ENCODE measurements around the gene GRM1.
"Not testable (repeated sequence)": the region's sequence is repeated elsewhere in the genome, so short reads cannot be mapped to it uniquely, and the experiment has no call there.

The GRM1 gene

GRCh38 chr6:146194434-146194833, 165.6 kb downstream of the GRM1 start:
- DNase-seq: no peak

DNA sequence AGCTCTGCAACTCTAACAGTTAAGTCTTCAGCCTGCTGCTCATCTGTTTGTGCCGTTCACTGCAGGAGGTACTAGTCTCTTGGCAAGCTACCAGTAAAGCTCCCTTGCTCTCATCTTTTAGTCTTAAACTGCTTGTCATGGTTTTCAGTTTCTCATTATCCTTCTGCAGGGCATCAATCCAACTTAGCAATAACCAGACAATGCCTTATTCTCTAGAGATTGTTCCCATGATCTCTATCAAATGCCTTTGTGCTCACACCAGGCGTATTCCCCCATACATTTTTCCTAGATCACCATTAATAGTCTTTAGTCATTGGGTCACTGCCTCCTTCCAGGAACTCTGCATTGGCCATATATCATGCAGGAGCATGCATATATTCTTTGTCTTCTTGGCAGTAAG, 171.3 kb downstream of the GRM1 start:
- DNase-seq: no peak

- no peak for DNase-seq
Measured at GRCh38 chr6:146202570-146202969, 173.7 kb downstream of the GRM1 start.

- DNase-seq: no peak
Measured at GRCh38 chr6:146209942-146210341, 181.1 kb downstream of the GRM1 start.

GRCh38 chr6:146210406-146211083, 181.7 kb downstream of the GRM1 start:
- no peak for DNase-seq

DNA sequence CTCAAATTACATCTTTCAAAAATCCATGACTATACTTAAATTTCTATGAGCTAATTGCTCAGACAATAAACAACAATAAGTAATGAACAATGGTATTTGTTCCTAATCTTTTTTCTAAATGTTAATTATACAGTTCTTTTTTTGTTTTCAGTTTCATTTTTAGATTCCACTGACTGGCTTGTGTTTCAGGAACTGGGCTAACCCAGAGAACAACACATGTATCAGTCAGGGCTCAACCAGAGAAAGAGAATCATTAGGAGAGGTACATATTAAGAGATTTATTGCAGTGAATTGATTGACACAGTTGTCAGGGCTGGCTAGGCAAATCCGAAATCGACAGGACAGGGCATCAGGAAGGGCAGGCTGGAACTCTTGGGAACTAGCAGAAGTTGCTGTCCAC, 182.8 kb downstream of the GRM1 start:
- DNase-seq: peak; percentile 46

- DNase-seq: no peak
Measured at GRCh38 chr6:146212781-146213180, 183.9 kb downstream of the GRM1 start.

DNA sequence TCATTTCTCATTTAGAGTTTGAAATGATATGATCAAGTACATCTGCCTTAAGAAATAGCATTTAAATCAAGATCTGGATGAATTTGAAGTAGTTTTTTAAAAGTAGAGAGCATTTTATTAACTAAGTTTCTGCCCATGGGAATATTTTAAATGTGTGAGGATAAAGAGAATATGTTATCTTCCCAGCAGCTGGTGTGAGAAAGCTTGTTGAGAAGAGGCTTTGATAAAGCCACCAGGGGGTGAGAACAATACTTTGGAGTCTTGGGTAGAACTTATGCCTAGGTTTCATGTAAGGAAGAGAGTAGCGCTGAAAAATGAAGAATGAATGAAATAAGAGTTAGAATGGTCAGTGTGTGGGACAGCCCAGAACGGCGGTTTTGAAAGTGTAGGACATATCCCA, 190.2 kb downstream of the GRM1 start:
- DNase-seq: no peak

- DNase-seq: no peak
Measured at GRCh38 chr6:146224449-146224848, 195.6 kb downstream of the GRM1 start.

GRCh38 chr6:146224988-146225387, 196.1 kb downstream of the GRM1 start:
- no peak for DNase-seq

- DNase-seq: no peak
Measured at GRCh38 chr6:146240322-146240721, 211.5 kb downstream of the GRM1 start.

DNA sequence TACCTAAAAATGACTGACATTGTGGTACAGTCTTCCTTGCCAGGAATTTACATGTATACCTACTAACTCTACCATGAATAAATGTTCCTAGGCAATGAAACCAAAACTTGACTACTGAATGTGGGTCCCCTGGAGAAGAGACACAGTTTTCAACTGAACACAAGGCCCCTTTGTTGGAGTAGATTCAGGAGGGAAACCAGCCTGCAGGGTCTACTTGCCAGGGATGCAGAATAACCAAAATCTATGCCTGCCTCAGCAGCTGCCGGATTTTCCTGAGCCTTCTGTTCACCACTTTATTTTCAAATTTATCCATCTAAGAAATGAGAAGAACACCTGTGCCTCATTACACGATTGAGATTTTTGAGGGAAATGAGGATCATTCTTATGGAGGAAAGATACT, 211.9 kb downstream of the GRM1 start:
- DNase-seq: no peak

GRCh38 chr6:146243646-146244045, 214.8 kb downstream of the GRM1 start:
- not testable (repeated sequence) for DNase-seq

DNA sequence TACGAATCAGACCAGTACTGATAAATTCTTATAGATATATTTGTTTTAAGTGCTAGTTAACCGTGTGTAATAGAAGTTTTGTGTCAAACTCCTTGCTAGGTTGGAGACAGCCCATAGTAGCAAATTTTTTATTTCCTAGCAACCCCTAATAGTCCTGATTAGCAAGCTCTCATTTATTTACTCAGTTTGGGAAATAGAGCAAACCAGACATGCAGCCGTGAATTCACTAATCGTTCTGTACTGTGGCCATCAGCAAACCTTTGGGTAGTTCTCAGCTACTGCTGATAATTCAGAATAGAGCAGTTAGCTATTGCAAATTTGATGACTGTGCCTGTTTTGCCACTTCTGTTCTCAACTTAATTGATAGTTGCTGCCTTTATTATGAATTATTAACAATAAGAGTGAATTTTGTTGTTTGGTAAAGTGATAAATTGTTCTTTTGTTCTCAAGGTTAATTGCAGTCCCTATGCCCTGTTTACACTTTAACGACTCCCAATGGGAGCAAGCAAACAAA, 215.8 kb downstream of the GRM1 start:
- no peak for DNase-seq

- no peak for DNase-seq
Measured at GRCh38 chr6:146246028-146246427, 217.2 kb downstream of the GRM1 start.

DNA sequence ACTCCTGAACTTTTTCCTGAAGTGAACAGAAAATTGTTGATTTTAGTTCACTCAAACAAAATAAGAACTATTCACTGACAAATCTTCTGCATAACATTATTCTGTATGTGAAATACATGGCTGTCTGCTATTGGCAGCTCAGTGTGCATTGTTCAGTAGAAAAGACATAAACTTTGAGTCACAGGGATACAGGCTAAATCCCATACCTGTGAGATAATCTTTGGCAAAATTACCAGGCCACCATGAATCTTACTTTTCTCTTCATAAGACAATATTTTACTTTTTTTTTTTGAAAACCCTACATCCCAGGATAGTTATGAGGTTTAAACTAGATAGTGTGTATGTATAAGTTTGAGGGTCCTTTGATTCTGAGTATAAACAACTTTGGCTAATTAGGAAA, 224.8 kb downstream of the GRM1 start:
- no peak for DNase-seq

DNA sequence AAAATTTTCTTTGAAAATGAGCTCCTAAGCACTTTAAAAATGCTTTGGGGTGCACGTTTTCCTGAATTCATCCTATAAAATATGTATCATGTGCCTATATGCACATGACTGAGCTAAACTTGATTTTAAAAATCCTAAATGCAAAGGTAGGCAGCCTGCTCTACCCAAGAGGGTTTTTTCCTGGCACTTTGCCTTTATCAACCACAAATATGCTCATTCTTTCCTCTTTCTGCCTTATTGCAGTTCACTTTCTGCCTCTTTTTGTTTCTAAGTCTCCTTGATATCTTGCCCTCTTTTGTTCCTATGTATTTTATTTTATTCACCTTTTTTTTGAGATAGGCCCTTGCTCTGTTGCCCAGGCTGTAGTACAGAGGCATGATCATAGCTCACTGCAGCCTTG, 229.3 kb downstream of the GRM1 start:
- DNase-seq: no peak

GRCh38 chr6:146260886-146261285, 232.0 kb downstream of the GRM1 start:
- DNase-seq: no peak

GRCh38 chr6:146265056-146265455, 236.2 kb downstream of the GRM1 start:
- no peak for DNase-seq

GRCh38 chr6:146267447-146267846, 238.6 kb downstream of the GRM1 start:
- no peak for DNase-seq

DNA sequence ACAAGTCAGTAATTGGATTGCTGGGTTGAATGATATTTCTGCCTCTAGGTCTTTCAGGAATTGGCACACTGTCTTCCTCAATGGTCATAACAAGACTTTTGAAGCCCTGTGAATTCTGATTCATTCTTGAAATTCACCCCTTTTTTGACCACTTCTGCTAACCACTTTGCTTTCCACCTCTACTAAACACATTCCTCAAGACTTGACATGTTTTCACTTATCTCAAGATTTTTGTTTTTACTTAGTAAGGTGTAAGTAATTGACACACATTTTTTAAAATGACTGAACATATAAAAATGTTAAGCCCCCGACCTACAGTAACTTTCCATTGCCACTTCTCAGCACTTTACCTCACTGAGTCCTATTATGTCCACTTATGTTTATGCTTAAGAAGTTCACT, 239.1 kb downstream of the GRM1 start:
- DNase-seq: no peak

- no peak for DNase-seq
Measured at GRCh38 chr6:146269482-146269881, 240.6 kb downstream of the GRM1 start.

- not testable (repeated sequence) for DNase-seq
Measured at GRCh38 chr6:146271163-146271562, 242.3 kb downstream of the GRM1 start.

- DNase-seq: no peak
Measured at GRCh38 chr6:146273490-146273889, 244.6 kb downstream of the GRM1 start.

GRCh38 chr6:146277142-146277541, 248.3 kb downstream of the GRM1 start:
- DNase-seq: no peak

Measured in suppressor macrophage treated with lipopolysaccharide for 4 hours (primary cell).